Measurements from ENCODE around the gene PLEKHG4B.
"Not testable (repeated sequence)": the region's sequence is repeated elsewhere in the genome, so short reads cannot be mapped to it uniquely, and the experiment has no call there.

PLEKHG4B gene

DNA sequence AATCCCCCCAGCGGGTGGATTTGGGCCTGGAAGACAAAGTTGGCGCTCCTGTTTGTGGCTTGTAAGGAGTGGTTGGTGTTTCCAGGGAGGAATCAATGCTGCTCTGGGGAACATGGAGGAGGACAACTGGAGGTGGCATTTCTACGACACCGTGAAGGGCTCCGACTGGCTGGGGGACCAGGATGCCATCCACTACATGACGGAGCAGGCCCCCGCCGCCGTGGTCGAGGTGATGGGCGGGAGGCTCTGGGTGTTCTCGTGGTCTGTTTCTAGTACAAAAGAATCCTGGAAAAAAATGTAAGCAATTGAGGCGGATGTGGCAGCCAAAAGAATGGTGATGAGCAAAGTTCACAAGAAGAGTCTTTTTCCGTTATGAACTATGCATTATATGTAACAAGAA lies 133.4 kb downstream of the PLEKHG4B start:
- DNase-seq (ENCODE audit: low read depth in 2 of 2), result no peak

DNA sequence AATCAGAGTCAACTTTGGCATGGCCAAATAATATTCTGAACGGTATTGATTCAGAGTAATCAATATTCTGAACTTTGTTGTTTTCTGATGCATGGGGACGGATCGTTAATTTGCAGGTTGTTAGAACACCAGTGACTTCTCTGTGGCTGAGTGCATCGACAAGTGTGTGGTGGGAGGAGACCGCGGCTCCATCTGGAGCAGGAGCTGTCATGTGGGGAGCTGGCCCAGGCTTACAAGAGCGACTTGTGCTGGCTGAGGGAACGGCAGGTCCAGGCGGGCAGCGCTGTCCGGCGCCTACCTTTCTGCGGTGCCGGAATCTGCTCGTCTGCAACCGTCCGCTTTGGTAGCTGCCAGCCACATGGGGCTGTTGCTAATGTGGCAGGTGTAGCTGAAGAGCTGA lies 135.4 kb downstream of the PLEKHG4B start:
- DNase-seq (ENCODE audit: low read depth in 2 of 2), result not testable (repeated sequence)

DNA sequence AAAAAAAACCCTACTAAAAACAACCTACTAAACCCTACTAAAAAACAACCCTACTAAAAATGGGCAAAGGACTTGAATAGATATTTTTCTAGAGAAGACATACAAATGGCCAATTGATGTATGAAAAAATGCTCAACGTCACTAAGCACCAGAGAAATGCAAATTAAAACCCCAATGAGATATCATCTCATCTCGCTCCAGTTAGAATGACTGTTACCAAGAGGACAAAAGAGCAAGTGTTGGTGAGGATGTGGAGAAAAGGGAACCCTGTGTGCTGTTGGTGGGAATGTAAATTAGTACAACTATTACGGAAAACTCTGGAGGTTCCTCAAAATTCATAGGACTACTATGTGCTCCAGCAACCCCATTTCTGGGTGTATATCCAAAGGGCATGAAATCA lies 136.9 kb downstream of the PLEKHG4B start:
- no peak for DNase-seq (ENCODE audit: low read depth in 2 of 2)

DNA sequence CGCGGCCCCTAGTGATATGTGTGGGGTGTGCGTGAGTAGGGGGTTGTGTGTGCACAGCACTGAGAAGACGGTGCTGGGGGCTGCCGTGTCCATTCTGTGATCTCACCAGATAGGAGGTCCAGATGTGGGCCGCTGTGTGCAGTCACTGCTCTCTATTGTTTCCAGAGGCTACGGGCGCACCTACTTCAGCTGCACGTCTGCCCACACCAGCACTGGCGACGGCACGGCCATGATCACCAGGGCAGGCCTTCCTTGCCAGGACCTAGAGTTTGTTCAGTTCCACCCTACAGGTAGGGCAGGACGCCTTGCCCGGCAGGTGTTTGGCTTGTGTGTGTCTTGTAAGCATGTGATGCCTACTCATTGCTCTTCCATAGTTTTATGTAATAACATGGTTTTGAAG lies 138.7 kb downstream of the PLEKHG4B start:
- no peak for DNase-seq (ENCODE audit: low read depth in 2 of 2)

DNA sequence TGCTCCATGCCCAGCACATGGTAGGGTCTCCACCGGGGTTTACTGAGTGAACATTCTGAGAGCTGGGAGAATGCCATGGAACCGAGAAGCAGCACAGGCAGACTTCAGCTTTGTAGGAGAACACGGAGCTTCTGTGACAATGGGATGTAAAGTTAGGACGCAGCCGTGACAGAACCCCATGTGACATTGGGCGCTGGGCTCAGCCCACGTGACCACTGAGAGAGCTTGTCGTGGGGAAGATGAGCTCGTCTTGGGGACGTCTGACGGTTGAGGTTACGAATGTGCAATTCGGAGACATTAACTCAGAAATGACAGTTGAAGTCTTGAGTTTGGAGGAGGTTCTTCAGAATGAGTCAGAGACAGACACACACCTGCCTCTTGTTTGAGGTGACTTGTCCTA lies 139.7 kb downstream of the PLEKHG4B start:
- DNase-seq (ENCODE audit: low read depth in 2 of 2), result no peak

DNA sequence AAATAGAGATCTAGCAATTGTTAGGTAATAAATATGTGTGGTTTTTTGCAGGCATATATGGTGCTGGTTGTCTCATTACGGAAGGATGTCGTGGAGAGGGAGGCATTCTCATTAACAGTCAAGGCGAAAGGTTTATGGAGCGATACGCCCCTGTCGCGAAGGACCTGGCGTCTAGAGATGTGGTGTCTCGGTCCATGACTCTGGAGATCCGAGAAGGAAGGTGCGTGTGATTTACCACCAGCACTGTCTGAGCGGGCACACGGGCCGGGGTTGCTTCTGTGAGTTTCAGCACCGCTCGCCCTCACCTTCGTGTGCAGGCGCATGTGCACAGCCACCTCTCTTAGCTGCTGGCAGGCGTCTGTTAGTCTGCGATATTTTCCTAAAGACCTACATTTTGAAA lies 141.5 kb downstream of the PLEKHG4B start:
- not testable (repeated sequence) for DNase-seq (ENCODE audit: low read depth in 2 of 2)

DNA sequence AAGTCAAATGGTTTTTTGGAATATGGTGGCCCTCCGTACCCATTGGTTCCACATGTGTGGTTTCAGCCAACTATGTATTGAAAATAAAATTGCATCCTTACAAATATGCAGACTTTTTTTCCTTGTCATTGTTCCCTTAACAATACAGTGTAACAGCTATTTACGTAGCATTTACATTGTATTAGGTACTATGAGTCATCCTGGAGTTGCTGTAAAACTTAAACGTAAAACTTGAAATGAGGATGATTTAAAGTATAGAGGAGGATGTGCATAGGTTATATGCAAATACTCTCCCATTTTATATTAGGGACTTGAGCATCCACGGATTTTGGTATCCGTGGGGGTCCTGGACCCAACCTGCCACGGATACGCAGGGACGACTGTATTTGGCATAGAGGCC lies 142.5 kb downstream of the PLEKHG4B start:
- DNase-seq (ENCODE audit: low read depth in 2 of 2), result no peak

DNA sequence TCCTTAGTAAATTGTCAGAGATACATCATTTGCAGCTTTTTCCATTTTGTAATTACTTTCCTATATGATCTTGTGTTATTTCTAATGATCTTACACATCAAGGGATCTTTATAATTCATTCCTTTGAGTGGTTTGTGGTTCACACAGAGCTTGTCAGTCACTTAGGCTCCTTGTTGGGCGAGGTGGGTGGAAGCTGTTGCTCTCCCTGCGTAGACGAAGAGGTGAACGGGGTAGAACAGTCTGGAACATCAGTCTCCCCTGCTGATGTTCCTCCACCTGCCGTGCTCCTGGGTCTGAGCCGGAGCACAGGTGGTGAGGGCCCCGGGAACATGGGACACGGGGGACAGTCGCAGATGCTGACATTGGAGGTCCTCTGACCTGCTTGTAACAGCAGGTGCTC lies 143.6 kb downstream of the PLEKHG4B start:
- not testable (repeated sequence) for DNase-seq (ENCODE audit: low read depth in 2 of 2)

DNA sequence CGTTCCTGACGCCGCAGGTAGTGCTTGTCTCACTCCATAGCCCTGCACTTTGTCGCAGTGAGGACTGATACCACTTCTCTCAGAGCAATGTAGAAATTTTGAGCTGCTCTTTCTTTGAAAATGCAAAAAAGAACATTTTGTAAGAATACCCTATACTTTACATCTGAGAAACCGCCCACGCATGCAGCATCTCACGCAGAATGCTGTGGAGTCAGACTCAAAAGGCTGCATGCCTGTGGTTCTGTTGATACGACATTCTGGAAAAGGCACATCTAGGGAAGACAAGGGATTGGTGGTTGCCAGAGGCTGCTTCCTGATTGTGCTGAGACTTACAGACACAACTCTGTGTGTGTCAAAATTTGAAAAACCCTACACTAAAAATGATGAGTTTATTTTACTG lies 146.0 kb downstream of the PLEKHG4B start:
- DNase-seq (ENCODE audit: low read depth in 2 of 2), result not testable (repeated sequence)
